NCI-H2171 (cell line): ENCODE results near the gene POU4F1.

Source experiments
- DNase-seq: peaks from one replicate; lab custom pipeline; 2025; lab: John Stamatoyannopoulos, UW

POU4F1 gene

DNA sequence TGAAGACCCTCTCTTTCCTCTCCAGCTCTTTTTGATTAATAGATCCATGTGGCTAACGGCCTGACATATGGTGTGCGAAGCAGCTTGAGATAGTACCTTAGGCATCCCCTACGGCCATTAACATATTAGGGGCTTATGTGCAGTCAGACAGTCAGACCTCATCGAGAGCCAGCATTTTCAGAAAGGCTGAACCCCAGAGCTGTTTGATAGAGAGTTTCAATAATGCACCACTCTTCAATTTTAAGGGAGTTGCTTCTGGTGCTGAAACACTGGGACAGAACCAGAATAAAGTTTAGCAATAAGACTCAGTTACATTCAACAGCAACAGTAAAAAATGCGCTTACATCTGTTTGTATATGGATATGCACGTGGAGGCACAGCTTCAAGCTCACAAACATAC lies 10.8 kb downstream of the POU4F1 start:
- DNase-seq = no peak

DNA sequence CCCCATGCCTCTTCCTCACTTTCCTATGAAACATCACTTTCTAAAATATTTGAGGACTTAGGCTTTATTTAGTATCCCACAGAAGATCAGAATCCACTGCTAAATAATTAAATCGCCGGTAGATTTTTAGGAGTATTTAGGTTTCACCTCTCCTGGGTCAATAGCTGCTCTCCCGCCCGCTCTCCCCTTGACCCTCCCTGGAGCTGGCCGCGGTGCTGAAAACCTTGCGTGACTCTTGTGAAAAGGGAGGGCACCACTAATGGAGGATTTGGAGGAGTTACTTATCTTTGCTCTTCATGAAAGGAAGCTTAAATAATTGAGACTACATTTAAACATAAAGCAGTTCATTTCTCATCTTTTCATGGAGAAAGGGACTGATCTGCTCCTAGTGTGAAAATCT lies 14.1 kb downstream of the POU4F1 start:
- DNase-seq = no peak

- no peak for DNase-seq
Observed at GRCh38 chr13:78587395-78587794, 16.0 kb downstream of the POU4F1 start.

GRCh38 chr13:78586706-78587105 lies 16.6 kb downstream of the POU4F1 start:
- no peak for DNase-seq

DNA sequence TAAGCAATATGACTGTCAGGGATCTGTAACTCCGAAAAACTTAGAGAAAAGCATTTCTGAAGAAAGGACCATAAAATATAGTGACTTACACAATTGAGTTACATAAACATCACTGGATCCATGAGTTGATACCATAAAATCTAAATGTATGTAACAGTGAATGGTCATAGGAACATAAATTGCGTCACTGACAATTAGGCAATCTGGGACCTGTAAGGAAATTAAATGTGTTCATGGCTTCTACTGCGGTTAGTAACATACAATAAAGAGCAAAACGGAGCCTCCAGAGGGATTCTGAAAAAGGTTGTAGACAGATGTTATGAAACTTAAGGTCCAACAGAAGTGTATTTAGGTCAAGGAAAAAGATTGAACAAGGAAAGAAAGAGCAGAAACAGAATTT lies 27.1 kb downstream of the POU4F1 start:
- no peak for DNase-seq

DNA sequence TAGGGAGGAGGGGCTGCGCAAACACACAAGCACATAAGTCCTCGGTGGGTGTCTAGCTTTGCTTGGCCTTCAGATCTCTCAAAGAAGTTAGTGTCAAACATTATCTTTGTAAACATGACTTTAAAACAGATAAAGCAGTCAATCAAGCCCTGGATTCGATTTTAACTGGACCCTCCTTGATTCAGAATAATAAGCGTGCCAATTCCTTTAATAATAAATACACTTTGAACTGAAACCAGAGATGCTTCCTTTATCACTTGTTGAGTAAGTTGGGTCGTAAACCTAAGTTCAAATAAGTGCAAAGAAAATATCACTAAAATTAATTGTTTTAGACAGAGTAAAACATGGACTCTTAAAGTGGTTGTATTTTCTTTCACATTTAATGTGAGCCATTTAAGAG lies 30.9 kb downstream of the POU4F1 start:
- DNase-seq = no peak

GRCh38 chr13:78569029-78569428 lies 34.3 kb downstream of the POU4F1 start:
- no peak for DNase-seq

DNA sequence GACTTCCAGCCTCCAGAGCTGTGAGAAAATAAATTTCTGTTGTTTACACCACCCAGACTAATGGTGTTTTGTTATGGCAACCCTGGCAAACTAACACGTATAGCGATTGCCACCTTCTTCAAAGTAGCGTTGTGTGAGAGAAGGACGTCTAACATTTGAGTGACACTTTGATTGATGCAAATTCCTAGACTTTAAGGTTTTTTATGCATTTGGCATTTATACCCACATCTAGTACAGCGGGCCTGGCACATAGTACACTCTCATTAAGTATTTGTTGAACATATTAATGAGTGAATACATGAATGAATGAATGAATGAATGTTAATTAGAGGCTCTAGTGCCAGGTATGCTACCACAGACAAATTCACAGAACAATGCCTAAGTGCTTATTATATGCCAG lies 36.7 kb downstream of the POU4F1 start:
- DNase-seq = no peak

DNA sequence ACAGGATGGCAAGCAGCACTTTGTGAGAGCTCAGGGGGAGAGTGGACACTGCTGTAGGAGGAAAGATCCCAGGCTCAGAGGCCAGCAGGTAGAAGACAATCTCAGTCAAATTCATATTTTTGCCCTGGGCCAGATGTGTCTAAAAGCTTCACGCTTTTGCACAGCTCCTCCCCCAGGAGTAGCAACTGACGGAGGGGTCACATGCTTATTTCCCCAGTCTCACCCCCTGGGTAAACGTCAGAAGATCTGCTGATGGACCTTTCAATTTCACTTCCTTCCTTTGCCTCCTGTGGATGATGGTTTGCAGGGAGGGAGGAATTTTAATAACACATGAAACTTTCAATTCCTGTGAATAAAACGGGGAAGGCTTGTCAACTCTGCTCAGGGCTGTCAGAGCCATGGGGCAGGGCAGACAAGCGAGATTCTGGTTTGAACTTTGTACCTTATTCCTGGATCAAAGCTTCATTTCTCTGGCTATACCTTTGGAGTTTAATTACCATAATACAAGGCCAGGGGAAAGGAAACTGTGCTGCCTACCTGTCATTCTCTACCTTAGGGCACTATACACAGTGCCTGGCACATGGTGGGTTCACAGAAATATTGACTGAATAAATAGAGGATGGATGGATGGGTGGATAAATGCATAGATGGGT lies 41.0 kb downstream of the POU4F1 start:
- DNase-seq = no peak
